HG03520 (cell line): ENCODE results near the gene ARHGEF40.

Experiments used
- ATAC-seq: cut with Tn5 transposase; IDR thresholded peaks from one replicate; pipeline ENCODE4 v1.9.1; 2021; ENCODE audit warnings: mild to moderate bottlenecking, moderate library complexity; ENCODE audit not compliant: unreplicated experiment

The ARHGEF40 gene

DNA sequence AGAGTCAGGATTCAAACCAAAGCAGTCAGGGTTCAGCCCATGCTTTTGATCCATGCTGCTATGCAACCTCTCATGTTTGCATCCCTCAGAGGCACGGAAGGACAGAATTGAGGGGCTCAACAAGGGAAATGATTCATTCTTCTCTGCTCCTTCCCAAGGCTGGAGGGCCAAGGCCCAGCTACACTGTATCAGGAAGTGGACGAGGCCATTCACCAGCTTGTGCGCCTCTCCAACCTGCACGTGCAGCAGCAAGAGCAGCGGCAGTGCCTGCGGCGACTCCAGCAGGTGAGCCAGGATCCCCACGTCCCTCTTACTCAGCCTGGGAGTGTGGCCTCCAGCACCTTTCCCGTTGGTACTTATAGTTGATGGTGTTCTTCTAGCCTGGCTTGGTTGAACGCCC, 8.6 kb downstream of the ARHGEF40 start:
- ATAC-seq: no peak

- no peak for ATAC-seq
These were observed 11.5 kb downstream of the ARHGEF40 start for GRCh38 chr14:21081521-21082142.

DNA sequence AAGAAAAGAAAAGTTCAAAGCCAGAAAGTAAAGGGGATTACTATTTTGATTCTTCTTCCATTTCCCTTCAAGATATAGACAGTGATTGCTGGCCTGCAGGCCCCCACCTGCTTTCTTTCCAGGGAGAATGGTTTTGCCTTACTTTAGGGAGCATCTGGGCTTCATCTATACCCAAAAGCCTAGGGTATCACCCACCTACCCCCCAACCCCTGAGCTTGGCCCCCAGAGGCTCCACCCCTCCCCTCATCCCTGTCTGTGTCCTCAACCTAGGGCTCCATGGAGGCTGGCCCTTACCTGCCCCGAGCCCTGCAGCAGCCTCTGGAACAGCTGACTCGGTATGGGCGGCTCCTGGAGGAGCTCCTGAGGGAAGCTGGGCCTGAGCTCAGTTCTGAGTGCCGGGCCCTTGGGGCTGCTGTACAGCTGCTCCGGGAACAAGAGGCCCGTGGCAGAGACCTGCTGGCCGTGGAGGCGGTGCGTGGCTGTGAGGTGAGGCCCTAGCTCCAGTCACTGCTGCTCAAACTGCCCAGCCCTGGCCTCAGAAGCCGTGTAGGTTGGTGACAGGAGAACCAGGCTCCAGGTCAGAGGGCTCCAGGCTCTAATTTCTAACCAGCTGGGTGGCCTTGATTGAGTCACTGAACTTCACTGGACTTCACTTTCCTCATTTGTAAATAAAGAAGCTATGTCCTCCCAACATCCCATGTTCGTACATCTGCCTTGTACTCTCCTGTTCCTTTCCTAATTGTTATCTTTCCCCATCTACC, 13.6 kb downstream of the ARHGEF40 start:
- ATAC-seq: no peak

DNA sequence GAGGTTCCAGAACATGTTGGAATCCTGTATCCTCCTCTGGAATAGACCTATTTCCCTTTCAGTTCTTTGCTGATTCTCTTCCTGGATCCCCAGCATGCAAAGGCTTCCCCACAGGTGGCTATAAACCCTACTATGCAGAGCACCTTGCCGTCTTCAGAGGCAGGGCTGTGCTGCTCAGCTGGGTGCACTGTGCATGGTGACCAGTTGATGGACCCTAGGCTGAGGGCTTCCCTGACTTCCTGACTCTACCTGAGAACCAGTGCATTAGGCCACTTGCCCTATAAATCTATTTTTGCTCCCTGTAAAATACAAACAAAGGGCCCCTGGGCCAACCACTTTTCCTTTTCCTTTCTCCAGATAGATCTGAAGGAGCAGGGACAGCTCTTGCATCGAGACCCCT, 14.3 kb downstream of the ARHGEF40 start:
- no peak for ATAC-seq

- no peak for ATAC-seq
These were observed 15.1 kb downstream of the ARHGEF40 start for GRCh38 chr14:21084998-21085853.

DNA sequence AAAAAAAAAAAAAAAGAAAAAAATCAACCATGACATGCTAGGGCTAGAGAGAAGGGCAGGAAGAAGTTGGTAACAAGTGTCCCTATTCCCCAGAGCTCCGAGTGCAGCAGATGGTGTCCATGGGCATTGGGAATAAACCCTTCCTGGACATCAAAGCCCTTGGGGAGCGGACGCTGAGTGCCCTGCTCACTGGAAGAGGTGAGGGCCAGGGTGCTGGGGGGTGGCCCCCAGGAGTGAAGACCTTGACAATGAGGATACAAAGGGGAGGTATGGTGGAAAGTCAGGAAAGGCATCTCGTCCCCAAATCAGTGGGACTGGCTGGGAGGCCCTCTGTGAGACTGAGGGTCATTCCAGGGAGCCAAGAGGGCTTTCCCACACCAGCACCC, 16.8 kb downstream of the ARHGEF40 start:
- ATAC-seq: no peak

DNA sequence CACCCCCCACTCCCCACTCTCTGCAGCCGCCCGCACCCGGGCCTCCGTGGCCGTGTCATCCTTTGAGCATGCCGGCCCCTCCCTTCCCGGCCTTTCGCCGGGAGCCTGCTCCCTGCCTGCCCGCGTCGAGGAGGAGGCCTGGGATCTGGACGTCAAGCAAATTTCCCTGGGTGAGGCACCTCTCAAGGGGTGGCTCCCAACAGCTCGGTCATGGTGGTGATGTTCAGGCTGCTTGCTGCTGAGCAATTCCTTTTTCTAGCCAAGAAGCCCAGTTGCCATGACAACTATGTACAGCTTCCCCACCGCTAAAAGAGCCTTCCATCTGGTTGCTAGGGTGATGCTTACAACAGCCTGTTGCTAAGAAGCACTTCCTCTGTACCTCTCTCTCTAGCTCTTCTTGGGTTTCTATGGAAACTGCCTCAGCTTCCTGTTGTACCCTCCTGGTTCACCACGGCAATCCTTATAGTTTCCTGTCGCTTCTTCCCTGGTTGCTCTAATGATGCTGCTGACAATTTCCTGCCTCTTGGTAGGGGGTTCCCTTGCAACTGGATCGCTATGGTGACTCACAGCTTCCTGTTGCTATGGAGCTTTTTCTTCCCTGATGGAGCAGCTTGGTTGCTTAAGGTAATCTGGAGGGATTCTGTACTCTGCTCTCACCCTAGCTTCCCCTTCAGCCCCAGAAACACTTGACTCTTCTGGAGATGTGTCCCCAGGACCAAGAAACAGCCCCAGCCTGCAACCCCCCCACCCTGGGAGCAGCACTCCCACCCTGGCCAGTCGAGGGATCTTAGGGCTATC, 17.4 kb downstream of the ARHGEF40 start:
- peak; percentile 67 for ATAC-seq

DNA sequence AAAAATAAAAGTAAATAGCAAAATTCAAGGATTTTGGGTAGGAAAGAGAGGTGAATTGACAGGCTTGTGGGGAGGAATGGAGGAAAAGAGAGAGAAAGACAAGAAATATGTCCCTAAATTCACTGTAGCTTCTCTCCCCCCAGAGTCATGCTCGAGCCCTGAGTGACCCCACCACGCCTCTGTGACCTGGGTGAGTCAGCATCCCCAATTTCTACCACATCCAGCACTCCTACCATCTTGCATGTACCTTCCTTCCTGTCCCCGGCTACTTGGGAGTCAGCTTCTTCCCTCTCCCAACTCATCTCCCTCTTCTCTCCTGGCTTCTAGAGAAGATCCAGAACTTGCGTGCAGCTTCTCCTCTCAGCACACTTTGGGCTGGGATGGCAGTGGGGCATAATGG, 18.6 kb downstream of the ARHGEF40 start:
- ATAC-seq: no peak

GRCh38 chr14:21089271-21089670, 19.2 kb downstream of the ARHGEF40 start:
- ATAC-seq: no peak

DNA sequence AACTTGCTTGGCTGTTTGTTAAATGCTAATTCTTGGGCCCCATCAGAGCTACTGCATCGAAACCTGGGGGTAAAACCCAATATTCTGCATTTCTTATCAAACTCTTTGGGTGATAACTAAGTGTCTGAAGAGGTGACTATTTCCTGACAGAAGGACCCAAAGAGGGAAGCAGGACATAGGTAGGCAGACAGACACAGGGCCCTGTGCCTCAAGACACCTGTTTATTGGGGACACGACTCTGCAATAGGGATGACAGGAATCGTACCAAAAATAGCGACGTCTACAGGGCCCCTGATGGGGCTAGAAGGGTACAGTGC, 19.7 kb downstream of the ARHGEF40 start:
- no peak for ATAC-seq

- ATAC-seq: no peak
These were observed 20.3 kb downstream of the ARHGEF40 start for GRCh38 chr14:21090194-21090939.

DNA sequence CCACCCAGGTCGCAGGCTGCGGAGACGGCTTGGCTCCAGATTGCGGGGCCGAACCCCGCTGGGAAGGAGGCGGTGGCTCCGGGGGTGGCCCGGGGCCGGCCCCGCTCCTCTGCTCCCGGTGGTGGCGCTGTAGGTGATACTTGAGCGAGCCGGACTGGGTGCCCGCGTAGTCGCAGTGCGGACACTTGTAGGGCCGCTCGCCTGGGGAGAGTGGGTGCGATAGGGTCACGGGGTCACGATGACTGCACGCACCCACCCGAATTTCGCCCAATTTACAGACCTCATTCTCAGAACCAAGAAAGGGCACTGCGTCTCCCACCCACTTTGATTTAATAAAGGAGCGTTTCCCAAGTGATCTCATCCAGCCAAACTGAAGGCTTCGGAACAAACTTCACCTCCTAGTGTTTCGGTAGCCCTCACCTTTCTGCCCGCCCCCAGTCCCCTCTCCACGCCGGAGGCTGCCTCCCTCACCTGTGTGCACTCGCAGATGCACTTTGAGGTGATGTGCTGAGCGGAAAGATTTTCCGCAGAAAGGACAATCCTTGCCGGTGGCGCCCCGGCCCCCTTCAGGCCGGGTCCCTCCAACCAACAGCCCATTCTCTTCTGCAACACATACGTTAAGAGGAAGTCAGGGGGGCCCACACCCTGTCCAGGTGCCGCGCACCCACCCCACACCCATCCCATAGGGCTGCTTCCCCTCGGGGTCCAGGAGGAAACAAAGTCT, 21.0 kb downstream of the ARHGEF40 start:
- no peak for ATAC-seq

- no peak for ATAC-seq
These were observed 21.7 kb downstream of the ARHGEF40 start for GRCh38 chr14:21091821-21092272.

GRCh38 chr14:21092273-21093011, 22.3 kb downstream of the ARHGEF40 start:
- peak; percentile 64 for ATAC-seq

DNA sequence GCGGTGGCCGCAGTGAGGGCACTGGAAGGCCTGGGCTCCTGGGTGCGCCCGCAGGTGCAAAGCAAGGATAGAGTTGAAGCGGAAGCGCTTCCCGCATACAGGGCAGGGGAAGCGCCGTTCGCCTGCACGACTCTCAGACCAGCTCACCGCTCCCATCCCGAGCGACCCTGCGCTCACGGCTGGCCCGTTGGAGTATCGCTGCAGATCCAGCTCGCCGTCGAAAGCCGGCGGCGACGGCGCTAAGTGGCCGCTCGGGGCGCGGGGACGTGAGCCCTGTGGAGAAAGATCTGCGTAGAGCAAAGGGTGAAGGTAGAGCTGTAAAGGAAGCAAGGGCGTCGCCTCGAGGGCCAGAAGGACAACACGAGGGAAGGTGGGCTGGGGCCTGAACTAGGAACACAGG, 22.9 kb downstream of the ARHGEF40 start:
- no peak for ATAC-seq

DNA sequence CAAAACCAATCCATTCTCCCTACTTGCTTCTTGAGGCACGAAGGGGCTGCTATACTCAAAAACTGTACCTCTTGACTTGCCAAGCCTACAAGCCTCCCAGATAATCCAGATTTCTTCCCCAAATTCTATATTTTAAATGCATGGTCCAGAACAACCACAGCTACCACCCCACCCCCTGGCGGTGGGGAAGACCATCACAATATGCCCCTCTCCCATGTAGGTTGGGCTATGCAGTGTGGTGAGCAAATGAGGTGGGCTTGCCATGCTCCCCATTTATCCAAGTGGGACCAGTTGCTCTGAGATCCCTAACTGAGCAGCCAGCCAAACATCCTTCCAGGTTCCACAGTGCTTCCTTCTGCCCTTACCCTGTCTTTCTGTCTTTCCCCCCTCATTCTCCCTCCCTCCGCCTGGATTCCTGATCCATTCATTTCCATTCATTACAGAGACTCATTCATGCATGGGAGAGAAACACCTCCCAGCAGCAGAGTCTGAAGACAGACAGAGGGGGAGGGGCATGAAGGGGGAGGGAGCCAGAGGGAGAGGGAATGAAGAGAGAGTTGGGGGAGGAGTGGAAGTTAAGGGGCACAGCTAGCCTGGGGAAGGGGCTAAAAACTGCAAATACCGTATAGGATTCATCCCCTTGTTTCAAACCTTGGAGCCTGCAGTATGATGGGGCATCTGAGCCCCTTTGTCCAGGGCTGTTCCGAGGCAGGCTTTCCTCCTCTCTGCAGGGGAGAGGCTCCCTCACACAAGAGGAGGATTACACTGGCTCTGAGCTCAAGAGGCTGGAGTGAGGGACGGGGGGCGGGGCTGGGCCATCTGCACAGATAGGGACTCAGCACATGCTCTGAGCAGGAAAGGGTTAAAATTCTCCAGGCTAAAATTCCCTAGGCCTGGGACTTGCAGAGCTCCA, 23.9 kb downstream of the ARHGEF40 start:
- ATAC-seq: no peak

DNA sequence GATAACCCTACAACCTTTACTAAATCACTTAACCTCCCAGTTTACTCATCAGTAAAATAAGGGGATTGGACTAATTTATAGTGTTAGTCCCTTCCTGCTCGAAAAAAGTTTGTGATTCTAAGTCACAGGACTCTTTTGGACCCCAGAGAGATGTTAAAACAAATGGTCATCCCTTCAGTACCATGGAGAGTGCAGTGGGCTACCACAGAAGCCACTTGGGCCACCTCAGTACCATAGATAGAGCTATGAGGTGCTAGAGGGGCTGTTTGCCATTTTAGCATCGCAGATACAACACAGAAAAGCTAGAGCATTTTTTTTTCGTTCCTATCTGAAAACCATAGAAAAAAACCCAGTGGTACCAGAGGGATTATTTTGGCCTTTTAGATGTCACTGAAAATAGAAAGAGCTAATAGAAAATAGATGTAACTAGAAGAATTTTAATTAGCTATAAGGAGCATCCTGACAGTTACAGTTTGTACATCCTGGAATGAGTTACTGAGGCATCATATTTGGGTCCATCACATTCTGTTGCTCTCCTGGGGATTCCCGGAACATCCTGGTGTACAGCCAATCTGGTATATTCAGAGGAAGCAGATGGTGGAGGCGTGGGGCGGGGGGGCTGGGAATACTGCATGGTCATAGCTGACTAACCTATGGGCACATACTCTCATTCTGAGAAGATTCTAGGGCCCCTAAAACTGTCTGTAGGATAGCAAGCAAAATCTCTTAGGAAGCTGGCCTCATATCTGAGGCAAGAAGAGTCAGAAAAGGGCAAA, 25.5 kb downstream of the ARHGEF40 start:
- ATAC-seq: no peak
